NCI-H82 treated with DMSO at 0.1 percent for 48 hours (cell line): ENCODE measurements around the gene BAD.

Experiments
- DNase-seq: peaks from one replicate; lab custom pipeline; 2025; ENCODE audit not compliant: unreplicated experiment; lab: John Stamatoyannopoulos, UW

The BAD gene

GRCh38 chr11:64232967-64233315, 51.5 kb downstream of the BAD start:
- no peak for DNase-seq

GRCh38 chr11:64232182-64232966, 52.1 kb downstream of the BAD start:
- no peak for DNase-seq

DNA sequence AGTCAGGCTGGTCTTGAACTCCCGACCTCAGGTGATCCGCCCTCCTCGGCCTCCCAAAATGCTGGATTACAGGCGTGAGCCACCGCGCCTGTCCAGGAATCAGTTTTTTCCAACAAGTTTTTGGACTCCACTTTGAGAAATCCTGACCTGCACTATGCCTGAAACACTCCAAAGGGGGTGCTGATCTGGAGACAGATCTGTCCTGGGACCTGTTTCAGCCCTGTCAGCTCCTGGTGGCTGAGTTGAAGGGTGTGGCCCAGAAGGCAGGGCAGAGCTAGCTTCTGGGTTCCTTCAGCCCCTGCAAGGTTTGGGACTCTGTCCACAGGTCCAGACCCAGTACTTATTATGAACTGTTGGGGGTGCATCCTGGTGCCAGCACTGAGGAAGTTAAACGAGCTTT, 52.9 kb downstream of the BAD start:
- DNase-seq = no peak

DNA sequence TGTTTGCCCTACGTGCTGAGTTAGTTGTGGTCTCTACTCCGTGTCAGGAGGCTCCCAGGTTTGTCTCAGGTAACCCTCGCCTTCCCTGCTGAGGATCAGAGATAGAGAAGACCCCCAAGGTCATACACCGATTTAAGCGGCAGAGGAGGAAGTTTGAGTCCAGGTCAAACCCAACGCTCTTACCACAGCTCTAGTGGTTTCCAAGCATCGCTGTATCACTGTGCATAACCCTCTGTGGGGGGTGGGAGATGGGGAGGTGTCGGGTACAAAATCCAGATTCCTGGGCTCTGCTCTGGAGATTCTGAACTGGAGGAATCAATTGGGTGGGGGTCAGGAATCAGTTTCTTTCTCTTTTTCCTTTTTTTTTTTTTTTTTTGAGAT, 53.5 kb downstream of the BAD start:
- DNase-seq = no peak

DNA sequence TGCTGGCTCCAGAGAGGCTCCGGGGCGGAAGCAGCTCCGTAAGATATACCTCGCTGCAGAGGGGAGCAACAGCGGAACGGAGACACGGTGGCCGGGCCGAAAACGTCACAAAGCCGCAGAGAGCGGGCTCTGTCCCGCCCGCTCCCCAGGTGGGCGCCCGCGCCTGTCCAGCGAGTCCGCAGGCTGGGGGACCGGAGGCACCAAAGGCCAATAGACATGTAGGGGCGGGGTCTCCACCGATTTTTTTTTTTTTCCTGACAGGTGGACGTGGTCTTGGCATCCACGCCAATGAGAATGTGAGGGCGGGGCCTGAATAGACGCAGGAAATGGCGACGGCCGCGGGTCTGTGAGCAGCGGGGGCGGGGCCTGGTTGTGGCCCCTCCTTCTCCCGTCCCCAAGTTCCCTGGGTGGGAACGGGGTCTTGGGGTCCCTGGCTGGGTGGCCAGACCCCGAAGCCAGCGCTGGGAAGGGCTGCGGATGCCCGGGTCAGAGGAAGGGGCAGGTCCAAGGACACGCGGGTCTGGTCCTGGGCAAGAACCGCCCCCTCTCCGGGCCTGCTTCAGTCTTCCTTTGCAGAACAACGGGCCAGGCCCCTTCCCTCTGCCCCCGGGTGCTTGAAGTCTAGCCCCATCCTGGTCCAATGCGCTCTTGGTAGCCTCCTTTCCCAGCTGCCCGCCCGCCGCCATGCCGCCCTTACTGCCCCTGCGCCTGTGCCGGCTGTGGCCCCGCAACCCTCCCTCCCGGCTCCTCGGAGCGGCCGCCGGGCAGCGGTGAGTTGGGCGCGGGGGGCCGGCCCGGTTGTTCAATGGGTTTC, 54.1 kb downstream of the BAD start, which contains the start of gene DNAJC4:
Gene DNAJC4, plus strand, starts transcription at position 378 of the 814 bp plus-strand sequence. Its CDS starts 307 bp downstream, at position 685.
- peak; percentile 76 for DNase-seq

GRCh38 chr11:64229744-64230170, 54.7 kb downstream of the BAD start:
- no peak for DNase-seq

DNA sequence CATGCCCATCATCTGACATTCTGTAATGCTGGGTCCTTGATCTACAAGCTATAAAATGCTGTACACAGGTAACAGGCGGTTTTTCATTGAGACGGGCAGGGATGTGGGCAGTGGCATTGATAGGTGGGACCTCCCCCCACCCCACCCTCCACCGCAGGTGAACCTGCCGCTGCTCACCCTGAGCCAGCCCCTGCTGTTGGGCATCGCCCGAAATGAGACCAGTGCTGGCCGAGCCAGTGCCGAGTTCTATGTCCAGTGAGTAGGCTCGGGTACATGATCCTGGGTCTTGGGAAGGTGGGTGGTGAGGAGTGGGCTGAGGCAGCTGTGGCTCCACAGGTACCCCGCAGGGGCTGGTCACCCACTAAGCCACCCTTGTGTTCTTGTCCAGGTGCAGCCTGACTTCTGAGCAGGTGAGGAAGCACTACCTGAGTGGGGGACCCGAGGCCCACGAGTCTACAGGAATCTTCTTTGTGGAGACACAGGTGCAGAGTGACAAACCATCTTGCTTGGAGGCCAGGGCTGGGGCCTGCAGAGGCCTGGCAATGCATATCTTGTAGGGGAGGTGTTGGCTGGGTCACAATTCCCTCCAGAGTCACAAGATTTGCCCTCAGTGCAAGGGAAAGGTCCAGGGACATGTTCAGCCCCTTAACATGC, 55.2 kb downstream of the BAD start:
- no peak for DNase-seq

- no peak for DNase-seq
Observed at GRCh38 chr11:64227405-64227956, 57.0 kb downstream of the BAD start.

- DNase-seq = no peak
Observed at GRCh38 chr11:64226507-64227051, 57.9 kb downstream of the BAD start.

- peak; percentile 32 for DNase-seq
Observed at GRCh38 chr11:64225608-64226506, 58.6 kb downstream of the BAD start, which contains the start of the genes NUDT22 and TRPT1. TSS of gene NUDT22 (plus strand) at chr11:64226274. CDS start at chr11:64226653, 379 bp downstream. TSS of gene TRPT1 (minus strand) at chr11:64226186. CDS start at chr11:64225860, 326 bp downstream.

GRCh38 chr11:64224891-64225607, 59.4 kb downstream of the BAD start:
- no peak for DNase-seq

DNA sequence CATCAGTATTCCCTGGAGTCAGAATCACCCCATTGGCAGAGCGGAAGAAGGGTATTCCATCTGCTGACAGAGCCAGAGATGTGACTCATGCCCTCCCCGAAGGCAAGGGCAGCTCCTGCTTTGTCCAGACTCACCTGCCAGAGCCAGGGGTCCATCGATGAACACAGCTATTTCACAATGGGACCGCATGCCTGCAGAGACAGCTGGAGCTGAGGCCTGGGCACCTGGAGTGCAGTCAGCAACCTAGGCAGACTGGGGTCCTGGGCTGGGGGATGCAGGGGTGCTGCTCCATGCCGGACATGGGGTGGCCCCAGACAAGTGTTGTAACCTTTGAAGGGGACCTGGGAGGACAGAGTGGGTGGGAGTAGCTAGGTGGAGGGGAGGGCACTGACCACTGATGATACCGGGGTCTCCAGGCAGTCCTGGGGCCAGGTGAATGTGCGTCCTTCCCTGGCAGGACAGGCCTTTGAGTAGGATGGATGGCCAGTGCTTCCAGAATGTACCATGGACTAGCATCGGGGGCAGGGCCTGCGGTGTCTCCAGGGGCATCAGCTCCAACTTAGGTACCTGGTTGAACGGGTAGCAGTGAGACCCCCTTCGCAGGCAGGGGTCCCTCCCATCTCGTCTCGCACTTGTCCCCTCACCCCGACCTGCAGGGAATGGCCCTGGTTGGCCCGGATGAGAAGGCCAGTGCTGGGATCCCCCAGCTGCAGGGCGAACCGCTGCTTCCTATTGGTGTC, 60.1 kb downstream of the BAD start:
- no peak for DNase-seq

DNA sequence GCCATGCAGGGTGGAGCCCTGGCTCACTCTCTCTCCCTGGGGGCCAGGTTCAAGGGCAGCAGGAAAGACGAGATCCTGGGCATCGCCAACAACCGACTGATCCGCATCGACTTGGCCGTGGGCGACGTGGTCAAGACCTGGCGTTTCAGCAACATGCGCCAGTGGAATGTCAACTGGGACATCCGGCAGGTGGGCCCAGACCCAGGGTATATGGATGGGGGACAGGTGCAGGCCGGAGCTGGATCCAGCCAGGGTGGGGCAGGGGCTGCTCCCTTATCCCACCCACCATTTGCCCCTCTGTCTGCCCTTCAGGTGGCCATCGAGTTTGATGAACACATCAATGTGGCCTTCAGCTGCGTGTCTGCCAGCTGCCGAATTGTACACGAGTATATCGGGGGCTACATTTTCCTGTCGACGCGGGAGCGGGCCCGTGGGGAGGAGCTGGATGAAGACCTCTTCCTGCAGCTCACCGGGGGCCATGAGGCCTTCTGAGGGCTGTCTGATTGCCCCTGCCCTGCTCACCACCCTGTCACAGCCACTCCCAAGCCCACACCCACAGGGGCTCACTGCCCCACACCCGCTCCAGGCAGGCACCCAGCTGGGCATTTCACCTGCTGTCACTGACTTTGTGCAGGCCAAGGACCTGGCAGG, 61.3 kb downstream of the BAD start:
- no peak for DNase-seq

DNA sequence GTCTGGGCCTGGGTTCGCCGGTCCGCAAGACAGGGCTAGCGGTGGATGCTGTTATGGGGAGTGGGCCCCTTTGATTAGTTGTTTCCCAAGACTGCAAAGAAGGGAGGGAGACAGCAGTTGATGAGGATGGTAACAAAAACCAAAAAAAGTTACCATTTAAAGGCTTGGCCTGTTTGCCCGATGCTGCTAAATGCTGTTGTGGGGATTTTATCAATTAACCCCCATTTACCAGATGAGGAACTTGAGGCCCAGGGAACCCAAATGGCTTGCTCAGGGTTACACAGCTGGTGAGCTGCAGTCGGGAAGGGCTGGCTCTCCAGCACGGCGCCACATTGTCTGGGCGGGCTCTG, 61.8 kb downstream of the BAD start:
- DNase-seq = no peak

DNA sequence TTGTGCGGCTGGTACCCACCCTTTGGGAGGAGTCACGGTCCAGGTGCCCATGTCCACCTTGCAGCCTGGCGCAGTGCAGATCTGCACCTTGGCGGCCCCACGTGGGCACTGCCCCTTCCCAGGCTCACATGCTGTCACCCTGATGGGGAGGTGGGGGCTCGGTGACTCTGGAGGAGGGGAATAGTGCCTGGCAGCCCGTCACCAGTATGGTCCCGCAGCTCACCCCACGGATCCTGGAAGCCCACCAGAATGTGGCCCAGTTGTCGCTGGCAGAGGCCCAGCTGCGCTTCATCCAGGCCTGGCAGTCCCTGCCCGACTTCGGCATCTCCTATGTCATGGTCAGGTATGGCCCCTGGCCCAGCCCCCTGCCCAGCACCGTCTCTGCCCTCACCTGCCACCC, 63.7 kb downstream of the BAD start:
- no peak for DNase-seq

GRCh38 chr11:64220271-64220670, 64.2 kb downstream of the BAD start:
- DNase-seq = no peak
